Cardiac muscle cell (in vitro differentiated cells and primary cell): ENCODE measurements around the gene TMEM134. TPM values are rescaled to one million over a fixed set of nuclear protein-coding genes. Genes with fewer than 3 reads are reported as not detected.

Experiments used
- DNase-seq, 2 donors: peaks; one replicate each; pipeline versions ENCODE4 v3.0.0 to v3.0.0-alpha.2; 2010 to 2017; ENCODE audit warnings: low read depth in 1 of 2, low spot score in 1 of 2
- H3K27ac ChIP-seq: fragments of 200-600 bp; sonication (generic); 2 replicates; pipeline ENCODE4 v1.5.1; 2016
- H3K27me3 ChIP-seq: fragments of 200-600 bp; sonication (generic); 2 replicates; pipeline ENCODE4 v1.6.0; 2016; ENCODE audit warnings: control low read depth
- H3K36me3 ChIP-seq: fragments of 200-600 bp; sonication (generic); 2 replicates; pipeline ENCODE4 v1.5.1; 2016; ENCODE audit warnings: control low read depth
- H3K4me1 ChIP-seq: fragments of 200-600 bp; sonication (generic); 2 replicates; pipeline ENCODE4 v1.8.1; 2017; ENCODE audit warnings: low read depth, mild to moderate bottlenecking, mixed run types
- H3K4me3 ChIP-seq: fragments of 200-600 bp; sonication (generic); 2 replicates; pipeline ENCODE4 v1.5.1; 2016; ENCODE audit warnings: mild to moderate bottlenecking
- H3K9me3 ChIP-seq: fragments of 200-600 bp; sonication (generic); 2 replicates; pipeline ENCODE4 v1.5.1; 2017; ENCODE audit warnings: low read depth, mild to moderate bottlenecking, control low read depth
- CTCF ChIP-seq: IDR thresholded peaks from 2 replicates; pipeline ENCODE4 v1.5.1; 2012; ENCODE audit warnings: low read depth, mild to moderate bottlenecking, low read length
- polyA plus RNA-seq: library from polyadenylated mRNA; unstranded; fragments of >200 nt; fragmentation: Nextera tagmentation; extraction: Ambion mirVana; gene quantifications from 2 replicates; pipeline ENCODE4 v1.2.1, GENCODE V29; 2016
- total RNA-seq: library from RNA; depleted of rRNA; stranded (reverse); fragments of >200 nt; gene quantifications from 2 replicates; pipeline ENCODE4 v1.2.3, GENCODE V29; 2016

TMEM134 gene
- total and polyA plus RNA-seq, 2 experiments from 2014 or later = 255 to 326 TPM

- TF ChIP-seq CTCF = no peak
- Histone ChIP-seq H3K4me3 (peak overlapping the region; percentile 90), H3K4me1 (no peaks in the 10 kb centered on the region), H3K36me3 (peaks cover 3% of the 10 kb centered on the region), H3K9me3 (no peaks in the 10 kb centered on the region), H3K27ac (peak overlapping the region; percentile 93), H3K27me3 (no peaks in the 10 kb centered on the region)
- DNase-seq = no peak
Measured at GRCh38 chr11:67442504-67443404, 26.3 kb downstream of the TMEM134 start.

- H3K27me3 ChIP-seq = no peaks in the 10 kb centered on the region
- no peak for DNase-seq
- no peak for TF ChIP-seq CTCF
- no peak overlapping the region for H3K27ac ChIP-seq
- H3K4me1 ChIP-seq = no peaks in the 10 kb centered on the region
- H3K36me3 ChIP-seq = peaks cover 3% of the 10 kb centered on the region
- H3K9me3 ChIP-seq = no peaks in the 10 kb centered on the region
- no peak overlapping the region for H3K4me3 ChIP-seq
Measured at GRCh38 chr11:67441731-67442351, 27.2 kb downstream of the TMEM134 start.

- Histone ChIP-seq H3K27ac (no peak overlapping the region), H3K4me3 (no peak overlapping the region), H3K9me3 (no peaks in the 10 kb centered on the region), H3K4me1 (no peaks in the 10 kb centered on the region), H3K36me3 (peaks cover 3% of the 10 kb centered on the region), H3K27me3 (no peaks in the 10 kb centered on the region)
- DNase-seq = no peak
- no peak for TF ChIP-seq CTCF
Measured at GRCh38 chr11:67441098-67441563, 27.9 kb downstream of the TMEM134 start.

GRCh38 chr11:67440229-67441097 is 28.6 kb downstream of the TMEM134 start:
- H3K4me3 ChIP-seq = no peak overlapping the region
- peaks cover 3% of the 10 kb centered on the region for H3K36me3 ChIP-seq
- no peak for DNase-seq
- H3K27ac ChIP-seq = no peak overlapping the region
- H3K4me1 ChIP-seq = no peaks in the 10 kb centered on the region
- no peaks in the 10 kb centered on the region for H3K9me3 ChIP-seq
- H3K27me3 ChIP-seq = no peaks in the 10 kb centered on the region
- no peak for TF ChIP-seq CTCF
